Activated T-cell treated with anti-CD3 and anti-CD28 coated beads, Interleukin-2, amount 50 U/mL, for 72 hours (primary cell): ENCODE measurements around the gene PIK3CD. TPM values are rescaled to one million over a fixed set of nuclear protein-coding genes. Genes with fewer than 3 reads are reported as not detected.
A peak's percentile ranks its signal among the peaks of the same experiment; 100 is the strongest.

Experiments
- ATAC-seq, 2 donors: fragments of 150-1000 bp; cut with Tn5 transposase; replicated peaks in 1 of 2; 2 replicates each; pipeline ENCODE4 v1.10.0; 2021; ENCODE audit warnings: moderate library complexity in 2 of 2, mild to moderate bottlenecking in 1 of 2
- DNase-seq, 2 donors: peaks; one replicate each; pipeline ENCODE4 v3.0.0; 2021 to 2022; ENCODE audit warnings: mixed read lengths in 1 of 2
- H3K27ac Mint-ChIP-seq: one replicate; pipeline ENCODE4 v1.8.0; 2022; ENCODE audit warnings: mild to moderate bottlenecking, moderate library complexity, mixed read lengths
- H3K27me3 Mint-ChIP-seq: one replicate; pipeline ENCODE4 v1.8.0; 2022; ENCODE audit warnings: low read depth, mixed read lengths
- H3K36me3 Mint-ChIP-seq, 2 donors: one replicate each; pipeline ENCODE4 v1.8.0; 2022; ENCODE audit warnings: mixed read lengths in 2 of 2, mild to moderate bottlenecking in 1 of 2; ENCODE audit not compliant: insufficient read depth in 2 of 2
- H3K4me1 Mint-ChIP-seq: one replicate; pipeline ENCODE4 v1.8.0; 2022; ENCODE audit warnings: low read depth, mixed read lengths
- H3K4me3 Mint-ChIP-seq, 2 donors: one replicate each; pipeline ENCODE4 v1.8.0; 2022; ENCODE audit warnings: mild to moderate bottlenecking in 2 of 2, mixed read lengths in 2 of 2, moderate library complexity in 2 of 2
- H3K9me3 Mint-ChIP-seq, 2 donors: one replicate each; pipeline ENCODE4 v1.8.0; 2022; ENCODE audit warnings: mixed read lengths in 2 of 2
- total RNA-seq, 2 donors: library from RNA; stranded (reverse); gene quantifications; one replicate each; pipeline ENCODE4 v1.2.3, GENCODE V29; 2022

Gene PIK3CD
- total RNA-seq, 2 donors from 2014 or later: 149 to 162 TPM

DNA sequence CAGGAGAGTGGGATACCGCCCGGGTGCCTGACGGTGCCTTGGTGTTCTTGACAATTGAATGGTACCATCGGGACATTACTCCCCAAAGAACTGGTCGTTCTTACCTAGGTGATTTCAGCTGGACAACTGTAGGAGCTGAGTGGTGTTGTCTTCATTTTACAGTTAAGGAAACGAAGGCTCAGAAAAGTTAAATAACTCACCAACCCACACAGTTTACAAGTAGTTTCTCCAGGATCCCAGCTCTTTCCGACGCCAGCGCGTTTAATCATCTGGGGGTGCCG is 1.6 kb downstream of the PIK3CD start:
- H3K36me3 Mint-ChIP-seq: peaks cover 6 to 8% of the 10 kb centered on the region in 2 donors

GRCh38 chr1:9653491-9654050 is 2.0 kb downstream of the PIK3CD start:
- Mint-ChIP-seq H3K27ac (peak overlapping the region; percentile 99), H3K9me3 (no peaks in the 10 kb centered on the region), H3K36me3 (peaks cover 6 to 8% of the 10 kb centered on the region in 2 donors), H3K4me3 (peak overlapping the region; percentile 88 to 99), H3K4me1 (peaks cover 72% of the 10 kb centered on the region), H3K27me3 (no peaks in the 10 kb centered on the region)
- peak in 1 of 2 donors; percentile 59 for DNase-seq
- ATAC-seq: peak; percentile 2 to 24

More for the DNA sequence above, 1.6 kb downstream of the PIK3CD start:
- Mint-ChIP-seq H3K4me1 (peaks cover 68% of the 10 kb centered on the region), H3K27me3 (no peaks in the 10 kb centered on the region), H3K4me3 (peak overlapping the region; percentile 88 to 99), H3K27ac (peak overlapping the region; percentile 99), H3K9me3 (no peaks in the 10 kb centered on the region)
- DNase-seq: peak in 1 of 2 donors; percentile 23
- ATAC-seq: no peak

DNA sequence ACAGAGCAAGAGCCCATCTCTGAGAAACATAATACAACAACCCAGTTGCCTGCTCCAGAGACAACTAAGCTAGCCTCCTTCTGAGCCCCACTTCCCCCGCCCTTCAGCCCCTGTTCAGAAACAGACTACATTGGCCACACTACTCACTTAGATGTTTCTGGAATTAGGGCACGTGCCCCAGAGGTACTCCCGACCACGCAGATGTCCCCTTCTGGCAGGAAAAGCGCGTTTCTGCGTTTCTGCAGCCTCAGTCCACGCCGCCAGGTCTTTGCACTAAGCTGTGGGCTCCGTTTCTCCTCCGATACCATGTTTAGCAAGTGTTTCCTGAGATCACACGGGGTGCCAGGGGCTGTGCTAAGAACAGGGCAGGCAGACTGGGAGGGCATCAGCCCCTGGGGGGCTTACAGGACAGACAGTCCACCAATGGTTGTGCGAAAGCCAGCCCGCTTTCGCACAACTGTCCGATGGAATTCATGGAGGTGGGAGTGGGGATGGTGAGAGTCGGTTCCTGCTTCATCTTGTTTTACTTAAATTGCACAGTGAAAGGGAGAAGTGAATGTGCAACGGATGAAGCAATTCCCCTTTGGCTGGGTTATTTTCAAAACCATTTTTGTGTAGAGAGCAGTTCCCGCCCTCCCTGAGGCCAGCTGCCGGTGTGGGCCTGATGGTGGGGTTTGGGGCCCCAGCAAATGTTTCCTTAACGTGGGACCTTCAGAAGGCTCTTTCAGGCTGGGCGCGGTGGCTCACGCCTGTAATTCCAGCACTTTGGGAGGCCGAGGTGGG is 2.7 kb downstream of the PIK3CD start:
- ATAC-seq (peak; percentile 16 to 25), DNase-seq (peak; percentile 57 to 58)
- peak overlapping the region; percentile 88 to 99 for H3K4me3 Mint-ChIP-seq
- H3K9me3 Mint-ChIP-seq: no peaks in the 10 kb centered on the region
- H3K27me3 Mint-ChIP-seq: no peaks in the 10 kb centered on the region
- peaks cover 77% of the 10 kb centered on the region for H3K4me1 Mint-ChIP-seq
- H3K36me3 Mint-ChIP-seq: peaks cover 6 to 8% of the 10 kb centered on the region in 2 donors
- H3K27ac Mint-ChIP-seq: peak overlapping the region; percentile 99

DNA sequence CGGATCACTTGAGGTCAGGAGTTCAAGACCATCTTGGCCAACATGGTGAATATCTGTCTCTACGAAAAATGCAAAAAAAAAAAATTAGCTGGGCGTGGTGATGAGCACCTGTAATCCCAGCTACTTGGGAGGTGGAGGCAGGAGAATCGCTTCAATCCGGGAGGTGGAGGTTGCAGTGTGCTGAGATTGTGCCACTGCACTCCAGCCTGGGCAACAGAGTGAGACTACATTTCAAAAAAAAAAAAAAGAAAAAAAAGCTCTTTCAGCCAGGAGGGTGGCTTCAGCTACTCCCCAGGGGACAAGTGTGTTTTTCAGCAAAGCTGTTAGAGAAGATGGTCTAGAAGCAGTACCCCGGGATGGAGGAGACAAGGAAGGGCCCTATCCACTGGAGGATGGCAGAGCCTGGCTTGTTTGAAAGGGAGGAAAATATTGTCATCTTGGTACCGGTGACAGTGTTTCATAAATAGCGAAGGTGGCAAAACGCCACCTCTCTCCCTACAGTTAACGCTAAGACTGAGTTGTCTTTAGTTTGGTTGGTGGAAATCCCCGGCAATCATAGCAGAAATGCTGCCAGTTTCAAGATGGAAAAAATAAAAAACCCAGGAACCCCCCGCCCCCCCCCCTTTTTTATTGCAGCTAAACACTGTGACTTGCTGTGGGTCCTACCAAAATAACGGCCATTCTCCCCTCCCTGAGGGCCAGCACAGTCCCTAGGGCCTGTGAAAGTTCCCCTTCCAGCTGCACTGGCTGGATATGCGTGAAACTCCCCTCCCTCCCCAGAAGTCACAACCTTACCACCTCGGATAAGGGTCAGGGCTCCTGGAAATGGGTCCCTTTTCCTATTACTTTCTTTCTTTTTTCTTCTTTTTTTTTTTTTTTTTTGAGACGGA is 3.5 kb downstream of the PIK3CD start:
- no peaks in the 10 kb centered on the region for H3K9me3 Mint-ChIP-seq
- H3K4me3 Mint-ChIP-seq: peak overlapping the region; percentile 88 to 99
- peak; percentile 70 to 77 for DNase-seq
- ATAC-seq: peak; percentile 63 to 64
- H3K4me1 Mint-ChIP-seq: peaks cover 79% of the 10 kb centered on the region
- no peaks in the 10 kb centered on the region for H3K27me3 Mint-ChIP-seq
- H3K36me3 Mint-ChIP-seq: peaks cover 7 to 8% of the 10 kb centered on the region in 2 donors
- H3K27ac Mint-ChIP-seq: peak overlapping the region; percentile 99

DNA sequence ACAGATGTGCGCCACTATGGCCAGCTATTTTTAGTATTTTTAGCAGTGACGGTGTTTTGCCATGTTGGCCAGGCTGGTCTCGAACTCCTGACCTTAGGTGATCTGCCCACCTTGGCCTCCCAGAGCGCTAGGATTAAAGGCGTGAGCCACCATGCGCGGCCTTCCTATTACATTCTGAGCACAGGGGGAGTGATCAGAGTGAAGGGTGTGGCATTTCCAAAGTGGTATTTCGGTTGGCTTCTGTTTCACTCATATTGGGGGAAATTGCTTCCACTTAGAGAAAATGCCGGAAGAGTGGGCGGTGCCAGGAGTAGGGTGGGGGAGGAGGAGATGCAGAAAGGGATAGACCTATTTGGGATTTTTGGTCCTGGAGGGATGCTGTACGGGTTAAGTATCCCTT is 4.3 kb downstream of the PIK3CD start:
- Mint-ChIP-seq H3K27ac (peak overlapping the region; percentile 99), H3K9me3 (no peaks in the 10 kb centered on the region), H3K4me3 (peak overlapping the region; percentile 88 to 99), H3K27me3 (no peaks in the 10 kb centered on the region), H3K36me3 (peaks cover 8 to 15% of the 10 kb centered on the region in 2 donors), H3K4me1 (peaks cover 79% of the 10 kb centered on the region)
- ATAC-seq (no peak), DNase-seq (peak; percentile 20 to 23)

DNA sequence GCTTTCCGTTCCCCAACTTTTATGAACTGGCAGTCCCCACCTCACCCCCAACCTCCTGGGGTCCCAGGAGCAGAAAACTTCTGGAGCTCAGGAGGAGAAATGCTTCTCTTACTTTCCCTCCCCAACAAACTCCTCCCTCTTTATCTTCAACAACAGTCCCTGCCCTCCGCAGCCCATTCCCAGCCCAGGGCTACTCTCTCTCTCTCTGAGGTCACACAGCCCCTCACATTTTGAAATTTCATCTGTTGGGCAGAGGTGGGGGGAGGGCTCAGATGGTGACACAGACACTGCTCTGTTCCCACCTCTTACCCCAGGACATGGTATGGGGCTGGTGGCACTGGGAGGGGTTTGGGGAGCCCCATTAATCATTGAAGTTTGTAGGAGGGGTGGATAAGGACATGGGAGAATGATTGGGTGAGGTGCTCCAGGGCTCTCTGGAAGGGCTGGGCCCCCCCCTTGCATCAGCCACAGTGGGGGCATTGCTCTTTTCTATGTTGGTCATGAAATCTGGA is 6.0 kb downstream of the PIK3CD start:
- Mint-ChIP-seq H3K27ac (peak overlapping the region; percentile 99), H3K27me3 (no peaks in the 10 kb centered on the region), H3K9me3 (no peaks in the 10 kb centered on the region), H3K4me3 (peak overlapping the region; percentile 88 to 99), H3K36me3 (peaks cover 12 to 20% of the 10 kb centered on the region in 2 donors), H3K4me1 (peaks cover 82% of the 10 kb centered on the region)
- peak in 1 of 2 donors; percentile 3 for ATAC-seq
- peak; percentile 29 to 33 for DNase-seq

- no peaks in the 10 kb centered on the region for H3K9me3 Mint-ChIP-seq
- peaks cover 14 to 23% of the 10 kb centered on the region in 2 donors for H3K36me3 Mint-ChIP-seq
- peak; percentile 41 to 52 for DNase-seq
- no peaks in the 10 kb centered on the region for H3K27me3 Mint-ChIP-seq
- H3K4me3 Mint-ChIP-seq: peak overlapping the region; percentile 88 to 99
- peak overlapping the region; percentile 99 for H3K27ac Mint-ChIP-seq
- peaks cover 88% of the 10 kb centered on the region for H3K4me1 Mint-ChIP-seq
- ATAC-seq: peak; percentile 8 to 24
These were observed 6.7 kb downstream of the PIK3CD start for GRCh38 chr1:9658199-9658598.

- Mint-ChIP-seq H3K9me3 (no peaks in the 10 kb centered on the region), H3K27ac (peak overlapping the region; percentile 63), H3K36me3 (peaks cover 12 to 27% of the 10 kb centered on the region in 2 donors), H3K4me1 (peaks cover 84% of the 10 kb centered on the region), H3K27me3 (no peaks in the 10 kb centered on the region), H3K4me3 (peak overlapping the region; percentile 38 to 73)
- ATAC-seq: no peak
- DNase-seq: no peak
These were observed 7.8 kb downstream of the PIK3CD start for GRCh38 chr1:9659328-9659727.

DNA sequence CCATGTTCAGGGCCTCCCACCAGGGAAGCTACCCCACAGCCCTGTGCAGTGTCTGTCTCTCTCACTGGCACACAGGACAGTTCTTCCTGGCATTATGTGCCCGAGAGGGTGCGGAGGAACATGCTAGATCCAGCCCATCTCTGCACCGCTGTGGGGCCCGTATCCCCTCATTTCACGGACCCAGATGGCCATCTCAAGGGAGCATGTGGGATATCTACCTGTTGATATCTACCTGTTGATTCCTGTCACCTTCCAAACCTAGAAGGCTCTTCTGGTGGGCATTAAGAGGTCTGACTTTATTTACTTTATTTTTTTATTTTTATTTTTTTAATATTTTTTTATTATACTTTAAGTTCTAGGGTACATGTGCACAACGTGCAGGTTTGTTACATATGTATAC is 11.7 kb downstream of the PIK3CD start:
- H3K27ac Mint-ChIP-seq: peak overlapping the region; percentile 60
- H3K4me1 Mint-ChIP-seq: peaks cover 76% of the 10 kb centered on the region
- no peak overlapping the region for H3K4me3 Mint-ChIP-seq
- no peaks in the 10 kb centered on the region for H3K9me3 Mint-ChIP-seq
- peaks cover 14 to 38% of the 10 kb centered on the region in 2 donors for H3K36me3 Mint-ChIP-seq
- ATAC-seq: no peak
- no peak for DNase-seq
- H3K27me3 Mint-ChIP-seq: no peaks in the 10 kb centered on the region

DNA sequence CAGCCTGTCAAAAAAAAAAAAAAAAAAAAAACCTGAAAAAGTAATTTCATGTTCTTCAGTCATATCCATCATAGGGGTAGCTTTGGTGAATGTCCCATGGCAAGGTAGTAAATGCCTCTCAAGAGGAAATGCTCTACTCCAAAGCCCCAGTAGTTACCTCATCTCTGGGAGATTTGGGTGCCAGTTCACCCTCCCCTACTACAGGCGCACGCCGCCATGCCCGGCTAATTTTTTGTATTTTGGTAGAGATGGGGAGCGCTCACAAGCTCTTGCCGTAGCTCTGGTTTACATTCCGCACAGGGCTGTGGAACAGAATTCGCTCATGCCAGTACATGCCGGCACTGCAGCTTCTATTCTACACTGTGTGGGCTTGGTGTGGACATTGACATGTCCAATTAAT is 13.7 kb downstream of the PIK3CD start:
- H3K27ac Mint-ChIP-seq: peak overlapping the region; percentile 67
- H3K27me3 Mint-ChIP-seq: no peaks in the 10 kb centered on the region
- DNase-seq: no peak
- no peaks in the 10 kb centered on the region for H3K9me3 Mint-ChIP-seq
- no peak for ATAC-seq
- peak overlapping the region; percentile 2 to 32 for H3K4me3 Mint-ChIP-seq
- H3K36me3 Mint-ChIP-seq: peaks cover 16 to 41% of the 10 kb centered on the region in 2 donors
- H3K4me1 Mint-ChIP-seq: peaks cover 78% of the 10 kb centered on the region

- peaks cover 82% of the 10 kb centered on the region for H3K4me1 Mint-ChIP-seq
- peak overlapping the region in 1 of 2 donors; percentile 2 for H3K4me3 Mint-ChIP-seq
- H3K27me3 Mint-ChIP-seq: no peaks in the 10 kb centered on the region
- no peaks in the 10 kb centered on the region for H3K9me3 Mint-ChIP-seq
- ATAC-seq (no peak), DNase-seq (no peak)
- H3K27ac Mint-ChIP-seq: peak overlapping the region; percentile 29
- peaks cover 12 to 32% of the 10 kb centered on the region in 2 donors for H3K36me3 Mint-ChIP-seq
These were observed 16.5 kb downstream of the PIK3CD start for GRCh38 chr1:9668080-9668479.

GRCh38 chr1:9670085-9670484 is 18.6 kb downstream of the PIK3CD start:
- peak overlapping the region; percentile 96 for H3K27ac Mint-ChIP-seq
- no peaks in the 10 kb centered on the region for H3K27me3 Mint-ChIP-seq
- peak overlapping the region; percentile 54 to 80 for H3K4me3 Mint-ChIP-seq
- ATAC-seq (peak; percentile 68 to 76), DNase-seq (peak in 1 of 2 donors; percentile 18)
- no peaks in the 10 kb centered on the region for H3K9me3 Mint-ChIP-seq
- peaks cover 10 to 32% of the 10 kb centered on the region in 2 donors for H3K36me3 Mint-ChIP-seq
- H3K4me1 Mint-ChIP-seq: peaks cover 73% of the 10 kb centered on the region
